HG03457 (cell line): ENCODE measurements around the gene TMEM98.
"Not testable (repeated sequence)": the region's sequence is repeated elsewhere in the genome, so short reads cannot be mapped to it uniquely, and the experiment has no call there.

Source experiments
- ATAC-seq: cut with Tn5 transposase; IDR thresholded peaks from one replicate; pipeline ENCODE4 v1.9.1; 2021; ENCODE audit warnings: moderate number of reproducible peaks; ENCODE audit not compliant: unreplicated experiment

The TMEM98 gene

DNA sequence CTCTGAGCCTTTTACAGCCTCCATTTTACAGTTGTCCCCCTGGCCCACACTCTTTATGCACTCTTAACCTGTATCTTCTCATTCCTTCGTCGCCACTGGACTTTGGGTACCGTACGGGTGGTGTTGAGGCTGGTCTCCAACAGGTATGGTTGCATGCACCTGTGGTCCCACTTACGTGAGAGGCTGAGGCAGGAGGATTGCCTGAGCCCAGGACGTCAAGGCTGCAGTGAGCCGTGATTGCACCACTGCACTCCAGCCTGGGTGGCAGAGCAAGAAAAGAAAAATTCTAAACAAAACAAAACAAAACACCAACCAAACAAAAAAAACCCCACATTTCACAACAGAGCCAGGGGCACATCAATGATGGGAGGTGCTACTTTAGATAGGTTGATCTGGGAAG lies 14.4 kb upstream of the TMEM98 start:
- no peak for ATAC-seq

DNA sequence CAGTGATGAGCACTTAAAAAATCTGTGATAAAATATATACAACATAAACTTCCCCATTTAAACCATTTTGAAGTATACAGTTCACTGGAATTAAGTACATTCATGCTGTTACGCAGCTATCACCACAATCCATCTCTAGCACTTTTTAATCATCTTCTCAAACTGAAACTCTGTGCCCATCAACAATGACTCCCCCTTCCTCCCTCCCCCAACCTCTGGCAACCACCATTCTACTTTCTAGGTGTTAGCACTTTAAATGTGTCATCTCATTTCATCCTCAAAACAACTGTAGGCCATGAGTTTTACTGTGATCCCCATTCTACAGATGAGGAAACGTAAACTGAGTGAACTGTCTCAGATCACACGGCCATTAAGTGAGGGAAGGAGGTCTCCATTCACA lies 13.8 kb upstream of the TMEM98 start:
- ATAC-seq, result no peak

DNA sequence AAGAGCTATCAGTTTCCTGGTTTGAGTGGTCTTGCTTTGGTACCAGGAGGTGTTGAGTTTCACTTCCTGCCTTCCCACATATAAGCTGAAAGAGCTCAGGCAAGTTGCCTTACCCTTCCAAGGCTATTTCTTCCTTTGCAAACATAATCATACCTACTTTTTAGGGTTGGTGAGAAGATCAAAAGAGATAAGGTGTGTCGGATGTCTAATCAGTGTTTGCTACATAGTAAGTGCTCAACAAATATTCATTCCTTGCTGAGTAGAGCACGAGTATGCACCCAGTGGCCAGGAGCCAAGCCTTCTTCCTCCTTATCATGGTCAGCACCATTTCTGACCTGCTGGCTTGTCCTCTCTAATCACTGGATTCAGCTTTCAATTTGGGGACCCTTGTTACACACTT lies 12.7 kb upstream of the TMEM98 start:
- no peak for ATAC-seq

DNA sequence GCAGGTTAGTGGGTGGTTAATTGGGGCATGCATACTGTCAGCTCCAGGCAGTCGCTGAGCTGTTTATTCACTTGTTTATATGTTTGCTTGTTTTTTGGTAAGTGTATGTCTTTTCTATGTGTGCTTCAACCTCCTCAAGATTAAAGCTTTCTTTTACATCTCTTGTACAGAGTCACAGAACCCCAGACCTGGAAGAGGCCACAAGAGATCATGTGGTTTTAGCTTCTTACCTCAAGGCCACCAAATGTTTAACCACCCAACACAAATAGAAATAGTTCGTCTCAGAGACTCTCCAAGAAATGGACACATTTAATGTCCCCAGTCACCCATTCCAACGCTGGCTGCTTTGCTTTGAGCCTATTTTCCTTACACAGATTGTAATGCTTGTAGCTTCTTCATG lies 11.8 kb upstream of the TMEM98 start:
- ATAC-seq, result no peak

DNA sequence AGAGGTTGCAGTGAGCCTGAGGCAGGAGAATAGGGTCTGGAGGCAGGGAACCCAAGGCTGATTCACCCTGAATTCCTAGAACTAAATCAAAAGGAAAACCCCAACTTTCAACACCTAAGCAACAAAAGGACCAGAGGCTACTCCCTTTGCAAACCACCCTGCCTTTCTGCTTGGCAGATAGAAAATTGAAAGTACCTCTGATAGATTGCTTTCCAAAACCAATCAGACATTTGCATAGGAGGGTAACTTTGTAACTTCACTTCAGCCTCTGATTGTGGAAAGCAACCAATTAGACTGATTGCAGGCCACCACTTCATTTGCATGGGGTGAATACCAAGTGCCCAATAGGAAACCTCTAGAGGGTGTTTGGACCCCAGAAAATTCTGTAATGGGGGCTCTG lies 10.9 kb upstream of the TMEM98 start:
- ATAC-seq, result no peak

DNA sequence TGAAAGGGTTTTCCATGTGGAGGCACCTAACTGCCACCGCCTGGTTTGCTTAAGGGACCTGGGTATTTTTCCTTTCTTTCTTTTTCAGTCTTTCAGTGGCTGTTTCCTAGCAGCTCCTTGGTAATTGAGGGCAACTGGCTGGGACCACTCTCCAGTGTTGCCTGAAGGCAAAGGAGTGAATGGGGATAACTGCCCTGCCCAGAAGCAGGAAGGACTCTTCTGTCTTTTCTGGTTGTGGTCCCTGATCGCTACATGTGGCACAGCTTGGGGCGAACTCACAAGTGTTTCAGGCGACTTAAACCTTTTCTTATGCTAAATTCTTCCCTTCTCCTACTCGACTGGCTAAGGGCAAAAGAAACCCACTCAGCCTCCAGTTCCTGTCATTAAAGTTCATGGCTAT lies 10.1 kb upstream of the TMEM98 start:
- no peak for ATAC-seq

DNA sequence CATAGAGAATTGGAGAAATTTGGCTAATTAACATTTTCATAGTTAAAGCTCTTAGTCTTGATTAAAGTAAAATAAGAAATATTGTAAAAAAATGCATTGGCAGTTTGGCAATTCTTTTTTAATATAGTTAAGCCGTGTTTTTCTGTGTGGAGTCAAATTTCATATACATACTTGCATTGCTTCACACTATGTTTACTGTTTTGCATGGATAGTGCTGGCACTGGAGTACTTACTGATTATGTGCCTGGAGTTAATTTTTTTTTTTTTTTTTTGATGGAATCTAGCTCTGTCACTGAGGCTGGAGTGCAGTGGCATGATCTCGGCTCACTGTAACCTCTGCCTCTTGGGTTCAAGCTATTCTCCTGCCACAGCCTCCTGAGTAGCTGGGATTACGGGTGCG lies 8.1 kb upstream of the TMEM98 start:
- ATAC-seq, result not testable (repeated sequence)

DNA sequence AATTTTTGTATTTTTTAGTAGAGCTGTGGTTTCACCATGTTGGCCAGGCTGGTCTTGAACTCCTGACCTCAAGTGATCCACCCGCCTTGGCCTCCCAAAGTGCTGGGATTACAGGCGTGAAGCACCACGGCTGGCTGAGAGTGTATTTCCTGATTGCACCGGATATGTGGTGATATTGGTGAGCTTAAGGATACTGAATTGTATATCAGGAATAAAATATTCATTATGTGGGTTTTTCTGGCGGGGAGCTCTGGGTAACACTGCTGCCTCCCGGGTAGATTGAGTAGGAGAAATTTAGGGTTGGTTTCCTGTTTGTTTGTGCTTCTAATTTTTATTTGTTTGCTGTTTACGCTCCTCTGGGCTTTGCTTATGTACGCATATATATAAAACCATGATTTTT lies 7.7 kb upstream of the TMEM98 start:
- ATAC-seq, result no peak

DNA sequence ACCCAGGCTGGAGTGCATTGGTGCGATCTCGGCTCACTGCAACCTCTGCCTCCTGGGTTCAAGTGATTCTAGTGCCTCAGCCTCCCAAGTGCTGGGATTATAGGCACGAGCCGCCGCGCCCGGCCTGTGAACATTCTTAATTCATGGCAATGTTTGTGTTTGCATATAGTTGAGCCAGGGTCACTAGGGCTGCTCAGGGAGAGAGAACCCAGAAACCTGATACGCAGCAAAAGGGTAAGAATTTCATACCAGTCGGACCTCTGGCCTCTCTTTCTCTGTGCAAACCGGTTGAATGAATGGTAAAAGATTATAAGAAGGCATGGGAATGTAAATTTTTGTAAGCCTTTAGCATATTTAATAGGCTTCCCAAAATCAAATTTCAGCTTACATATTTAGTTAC lies 6.9 kb upstream of the TMEM98 start:
- no peak for ATAC-seq

DNA sequence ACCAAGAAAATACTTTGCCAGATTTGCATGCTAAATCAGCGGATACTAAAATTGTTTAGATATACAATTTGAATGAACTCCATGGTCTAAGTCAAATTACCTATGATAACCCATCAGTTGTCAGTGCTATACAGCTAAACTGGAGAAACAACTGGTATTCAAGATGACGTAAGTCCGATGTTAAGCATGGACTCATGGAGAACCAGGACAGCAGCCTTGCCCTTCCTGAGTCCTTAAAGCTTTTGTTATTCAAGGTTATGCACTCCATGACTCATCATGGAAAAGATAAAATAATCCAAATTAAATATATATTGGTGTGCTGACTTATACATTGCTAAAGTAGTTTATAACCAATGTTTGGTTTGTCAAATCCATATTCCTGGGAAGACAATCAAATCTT lies 4.0 kb upstream of the TMEM98 start:
- not testable (repeated sequence) for ATAC-seq

DNA sequence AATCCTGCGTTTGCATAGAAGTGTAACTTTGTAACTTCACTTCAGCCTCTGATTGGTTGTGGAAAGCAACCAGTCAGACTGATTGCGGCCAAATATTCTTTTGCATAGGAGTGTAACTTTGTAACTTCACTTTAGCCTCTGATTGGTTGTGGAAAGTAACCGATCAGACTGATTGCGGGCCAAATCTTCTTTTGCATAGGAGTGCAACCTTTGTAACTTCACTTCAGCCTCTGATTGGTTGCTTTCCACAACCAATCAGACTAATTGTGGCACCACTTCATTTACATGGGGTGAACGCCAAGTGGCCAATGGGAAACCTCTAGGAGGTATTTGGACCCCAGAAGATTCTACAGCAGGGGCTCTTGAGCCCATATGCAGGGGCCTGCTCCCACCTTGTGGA lies 1.8 kb upstream of the TMEM98 start:
- ATAC-seq, result no peak

DNA sequence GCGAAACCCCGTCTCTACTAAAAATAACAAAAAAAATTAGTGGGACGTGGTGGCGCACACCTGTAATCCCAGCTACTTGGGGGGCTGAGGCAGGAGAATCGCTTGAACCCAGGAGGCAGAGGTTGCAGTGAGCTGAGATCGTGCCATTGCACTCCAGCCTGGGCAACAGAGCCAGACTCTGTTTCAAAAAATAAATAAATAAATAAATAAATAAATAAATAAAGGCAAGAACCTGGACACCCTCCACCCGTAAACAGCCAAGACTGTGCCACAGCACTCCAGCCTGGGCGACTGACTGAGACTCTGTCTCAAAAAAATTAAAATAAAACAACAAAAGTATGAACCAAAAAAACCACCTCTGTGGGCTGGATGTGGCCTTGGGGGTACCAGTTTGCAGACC lies 1.2 kb upstream of the TMEM98 start:
- ATAC-seq, result not testable (repeated sequence)

DNA sequence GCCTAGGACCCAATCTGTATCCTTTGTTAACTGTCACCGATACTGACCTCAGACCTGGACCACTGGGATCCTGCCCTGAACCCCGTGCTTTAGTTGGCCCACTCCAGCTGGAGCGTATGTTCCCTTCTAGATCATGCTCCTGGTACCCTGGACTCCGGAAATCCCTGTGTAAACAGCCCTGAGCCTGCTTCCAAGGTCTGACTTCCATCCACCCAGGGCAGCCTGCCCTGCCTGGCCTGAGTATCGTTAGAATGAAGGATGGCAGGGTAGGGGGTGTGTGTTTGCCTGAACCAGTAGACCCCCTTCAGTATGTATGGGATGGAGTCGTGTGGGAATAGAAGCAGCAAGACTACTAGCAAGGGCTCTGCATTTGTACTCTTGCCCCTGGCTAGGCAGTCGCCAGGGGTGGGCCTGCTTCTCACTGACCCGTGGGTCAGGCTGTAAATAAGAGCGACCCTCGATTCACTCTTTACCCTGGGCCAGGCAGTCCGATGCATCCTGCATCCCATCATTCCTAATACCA lies 691 bp upstream of the TMEM98 start:
- no peak for ATAC-seq

DNA sequence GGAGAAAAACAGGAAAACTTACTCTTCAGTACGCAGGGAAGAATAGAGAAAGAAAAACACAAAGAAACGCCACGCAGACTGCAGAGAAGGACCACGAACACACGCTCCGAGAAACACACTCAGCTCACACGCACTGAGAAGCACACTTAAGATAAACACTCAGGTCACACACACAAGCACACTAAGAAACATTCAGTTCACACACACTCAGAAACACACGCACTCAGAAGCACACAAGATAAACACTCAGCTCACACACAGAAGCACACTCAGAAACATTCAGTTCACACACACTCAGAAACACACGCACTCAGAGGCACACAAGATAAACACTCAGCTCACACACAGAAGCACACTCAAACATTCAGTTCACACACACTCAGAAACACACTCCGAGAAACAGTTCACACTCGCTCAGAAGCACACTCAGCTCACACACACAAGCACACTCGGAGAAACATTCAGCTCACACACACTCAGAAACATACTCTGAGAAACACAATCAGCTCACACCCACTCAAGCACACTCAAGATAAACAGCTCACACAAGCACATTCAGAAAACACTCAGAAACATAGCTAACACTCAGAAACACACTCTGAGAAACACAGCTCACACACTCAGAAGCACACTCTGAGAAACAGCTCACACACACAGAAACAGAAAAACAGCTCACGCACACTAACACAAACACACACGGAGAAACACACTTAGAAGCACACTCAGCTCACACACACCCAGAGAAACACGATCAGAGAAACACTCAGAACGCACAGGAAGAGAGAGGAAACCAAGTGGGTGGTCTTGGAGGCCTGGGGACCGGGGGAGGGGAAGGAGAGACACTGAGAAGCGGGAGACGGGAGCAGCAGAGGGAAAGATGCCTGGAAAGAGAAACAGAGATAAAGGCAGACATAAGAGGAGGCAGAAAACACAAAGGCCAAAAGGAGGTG lies 908 bp downstream of the TMEM98 start:
- ATAC-seq, result no peak

DNA sequence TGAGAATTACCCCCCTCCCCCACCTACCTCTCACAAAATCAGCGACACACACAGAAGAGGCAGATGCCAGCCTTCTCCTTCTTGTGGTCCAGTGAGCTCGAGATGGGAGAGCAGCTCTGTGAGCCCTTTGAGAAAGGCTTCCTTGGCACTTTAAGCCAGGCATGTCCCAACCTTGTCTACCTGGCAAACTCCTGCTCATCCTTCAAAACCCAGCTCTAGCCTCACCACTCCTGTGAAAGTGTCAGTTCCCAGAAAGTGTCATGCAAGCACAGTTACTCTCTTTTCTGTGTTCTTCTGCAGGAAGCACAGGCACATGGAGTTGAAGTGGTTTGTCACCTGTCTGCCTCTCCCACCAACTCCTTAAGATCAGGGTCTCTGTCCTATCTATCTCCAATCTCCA lies 1.6 kb downstream of the TMEM98 start:
- ATAC-seq, result no peak

DNA sequence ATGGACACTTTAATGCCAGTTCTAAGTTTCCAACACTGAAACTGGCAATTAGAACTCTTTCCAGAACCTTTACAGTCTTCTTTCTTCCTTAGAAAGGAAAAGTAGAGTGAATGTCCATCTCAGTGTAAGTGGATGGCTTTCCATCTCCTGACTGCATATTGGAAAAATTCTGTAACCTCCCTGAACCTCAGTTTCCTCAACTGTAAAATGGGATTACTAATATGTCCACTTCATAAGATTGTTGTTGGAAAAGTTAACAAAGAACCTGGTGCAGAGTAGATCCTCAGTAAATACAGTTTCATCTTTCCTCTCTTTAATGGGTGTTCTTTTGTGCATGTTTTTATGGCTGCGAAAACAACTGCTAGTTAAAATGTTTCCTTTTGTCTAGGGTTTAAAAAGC lies 2.6 kb downstream of the TMEM98 start:
- no peak for ATAC-seq

DNA sequence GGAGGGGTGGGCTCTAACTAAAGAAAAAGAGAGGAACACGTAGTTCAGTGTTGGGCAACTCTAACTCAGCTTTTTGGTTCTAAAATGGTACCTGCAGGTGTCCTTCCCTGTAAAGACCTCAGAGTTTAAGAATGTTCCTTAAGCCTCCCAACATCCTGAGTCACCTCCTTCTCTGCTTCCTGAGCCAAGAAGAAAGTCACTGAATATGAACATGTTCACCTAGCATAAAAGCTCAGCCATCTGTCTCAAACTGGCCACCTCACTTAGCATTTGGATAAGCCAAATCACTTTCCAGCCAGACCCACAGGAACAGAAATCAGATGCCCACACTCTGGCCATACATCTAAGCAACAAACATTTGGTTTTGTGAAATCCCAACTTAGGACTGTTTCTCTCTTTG lies 3.7 kb downstream of the TMEM98 start:
- ATAC-seq, result no peak

DNA sequence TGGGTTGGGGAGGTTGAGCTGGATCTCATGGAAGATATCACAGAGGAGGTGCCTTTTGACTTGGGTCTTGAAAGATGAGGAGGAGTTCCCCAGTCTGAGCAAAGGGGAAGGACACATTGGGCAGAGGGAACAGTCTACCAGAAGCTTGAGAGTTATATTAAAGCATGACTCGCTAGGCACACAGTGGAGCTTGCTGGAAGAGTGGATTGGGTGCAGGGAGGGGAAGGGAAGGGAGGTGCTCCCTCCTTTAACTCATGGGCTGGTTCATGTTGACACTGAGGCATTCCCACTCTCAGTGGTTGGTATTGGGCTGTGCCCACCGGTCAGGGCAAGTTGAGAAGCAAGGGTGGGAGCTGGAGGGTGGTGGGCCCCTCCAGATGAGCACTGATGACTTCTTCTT lies 5.9 kb downstream of the TMEM98 start:
- ATAC-seq, result no peak

DNA sequence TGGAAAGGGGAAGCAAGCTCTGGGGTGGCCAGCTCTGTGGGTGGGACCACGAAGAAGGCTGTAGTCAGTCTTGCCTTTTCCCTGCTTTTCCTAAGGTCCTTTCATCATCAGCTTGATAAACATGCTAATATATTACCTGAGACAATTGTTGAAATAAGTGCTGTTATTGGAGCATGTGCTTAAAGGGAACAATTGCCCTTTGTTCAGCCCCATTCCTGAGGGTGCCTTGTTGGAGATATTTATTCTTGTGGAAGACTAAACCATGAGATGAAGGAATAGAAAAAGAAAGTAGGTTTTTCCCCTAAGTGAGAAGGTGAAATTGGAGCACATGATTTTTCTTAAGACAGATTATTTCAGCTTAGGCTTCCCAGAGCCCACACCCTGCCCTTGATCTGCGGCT lies 7.8 kb downstream of the TMEM98 start:
- no peak for ATAC-seq

DNA sequence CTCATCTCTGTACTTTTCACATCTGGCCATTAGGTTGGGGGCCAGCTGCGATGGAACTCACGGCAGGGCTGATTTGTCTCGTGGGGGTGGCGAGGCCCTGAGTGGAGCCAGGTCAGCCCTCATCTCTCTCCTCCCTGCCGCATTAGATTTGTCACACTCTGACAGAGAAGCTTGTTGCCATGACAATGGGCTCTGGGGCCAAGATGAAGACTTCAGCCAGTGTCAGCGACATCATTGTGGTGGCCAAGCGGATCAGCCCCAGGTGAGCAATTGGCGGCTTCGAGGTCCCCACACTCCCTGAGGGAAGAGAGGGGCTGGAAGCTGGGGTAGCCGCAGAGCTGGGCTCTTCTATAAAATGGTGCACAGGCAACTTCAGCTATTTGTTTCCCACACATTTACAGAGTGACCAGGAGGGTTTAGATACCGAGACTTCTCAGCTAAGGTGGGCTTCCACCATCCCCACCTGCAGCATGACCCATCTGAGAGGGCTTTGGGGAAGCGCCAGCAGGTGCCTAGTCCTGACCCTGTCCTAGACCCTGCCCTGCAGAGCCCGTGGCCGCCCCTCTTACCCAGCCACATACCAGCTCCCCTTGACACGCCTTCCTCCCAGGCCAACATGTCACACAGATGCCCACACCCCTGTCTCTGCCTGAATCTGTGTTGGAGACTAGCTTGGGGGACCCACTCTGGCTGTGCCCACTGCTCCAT lies 8.4 kb downstream of the TMEM98 start:
- no peak for ATAC-seq

DNA sequence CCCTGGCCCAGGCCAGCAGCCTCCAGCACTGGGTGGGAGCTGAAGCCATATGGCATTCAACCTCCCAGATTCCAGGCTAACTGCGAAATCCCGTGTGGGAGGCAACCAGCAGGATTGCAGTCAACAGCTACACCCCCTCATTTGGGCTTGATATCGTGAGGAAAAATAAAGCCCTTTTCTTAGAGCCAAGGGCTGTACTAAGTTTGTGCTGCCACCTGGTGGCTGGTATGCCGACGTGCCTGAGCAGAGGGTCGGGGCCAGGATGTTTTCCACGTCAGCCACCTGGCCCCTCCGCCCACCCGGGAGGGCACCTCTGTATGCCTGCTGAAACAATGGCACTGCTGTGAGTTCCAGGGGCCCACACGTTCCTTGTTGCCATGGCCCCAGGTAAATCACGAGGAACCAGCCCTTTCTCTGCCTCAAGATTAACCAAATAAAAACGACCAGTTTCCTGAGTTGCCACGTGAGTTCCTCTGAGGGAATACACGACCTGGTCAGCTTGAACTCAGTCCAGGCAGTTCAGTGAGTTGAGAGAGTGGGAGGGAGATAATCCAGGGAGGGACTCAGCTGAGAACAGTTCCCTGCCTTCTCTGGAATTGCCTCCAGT lies 9.0 kb downstream of the TMEM98 start:
- no peak for ATAC-seq
